GM20431 (cell line): ENCODE data around the gene GRID2.

Experiments used
- in situ Hi-C: fragments of 300-500 bp; cut with MseI, MboI; formaldehyde crosslinking; loops from one replicate; pipeline ENCODE4 v1.15.0; 2020; ENCODE audit warnings: low sequenced_read_pairs; ENCODE audit not compliant: unreplicated experiment

GRID2 gene

GRCh38 chr4:93688978-93689377 lies 1385.2 kb downstream of the GRID2 start:
- in situ Hi-C loops: no loop called here

- in situ Hi-C loops: no loop called here
Observed at GRCh38 chr4:93693141-93693540, 1389.4 kb downstream of the GRID2 start.

- in situ Hi-C loops: no loop called here
Observed at GRCh38 chr4:93698686-93699085, 1394.9 kb downstream of the GRID2 start.

GRCh38 chr4:93700571-93700970 lies 1396.8 kb downstream of the GRID2 start:
- in situ Hi-C loops: no loop called here

GRCh38 chr4:93710101-93710846 lies 1406.5 kb downstream of the GRID2 start:
- in situ Hi-C loops: no loop called here

- in situ Hi-C loops: no loop called here
Observed at GRCh38 chr4:93710847-93711430, 1407.2 kb downstream of the GRID2 start.

GRCh38 chr4:93718233-93718632 lies 1414.5 kb downstream of the GRID2 start:
- in situ Hi-C loops: no loop called here

- in situ Hi-C loops: no loop called here
Observed at GRCh38 chr4:93719552-93719951, 1415.8 kb downstream of the GRID2 start.

GRCh38 chr4:93722446-93722845 lies 1418.7 kb downstream of the GRID2 start:
- in situ Hi-C loops: no loop called here

- in situ Hi-C loops: no loop called here
Observed at GRCh38 chr4:93730251-93730650, 1426.5 kb downstream of the GRID2 start.

- in situ Hi-C loops: no loop called here
Observed at GRCh38 chr4:93730760-93731159, 1427.0 kb downstream of the GRID2 start.

GRCh38 chr4:93731456-93731855 lies 1427.7 kb downstream of the GRID2 start:
- in situ Hi-C loops: no loop called here

- in situ Hi-C loops: no loop called here
Observed at GRCh38 chr4:93732509-93732908, 1428.7 kb downstream of the GRID2 start.

GRCh38 chr4:93740890-93741289 lies 1437.1 kb downstream of the GRID2 start:
- in situ Hi-C loops: no loop called here

GRCh38 chr4:93743022-93743421 lies 1439.3 kb downstream of the GRID2 start:
- in situ Hi-C loops: no loop called here

- in situ Hi-C loops: no loop called here
Observed at GRCh38 chr4:93743635-93744034, 1439.9 kb downstream of the GRID2 start.

- in situ Hi-C loops: no loop called here
Observed at GRCh38 chr4:93744961-93745360, 1441.2 kb downstream of the GRID2 start.

GRCh38 chr4:93746031-93746430 lies 1442.3 kb downstream of the GRID2 start:
- in situ Hi-C loops: no loop called here

GRCh38 chr4:93747220-93747619 lies 1443.5 kb downstream of the GRID2 start:
- in situ Hi-C loops: no loop called here

GRCh38 chr4:93748373-93749291 lies 1444.9 kb downstream of the GRID2 start:
- in situ Hi-C loops: no loop called here

GRCh38 chr4:93749292-93749761 lies 1445.6 kb downstream of the GRID2 start:
- in situ Hi-C loops: no loop called here
